GM19395 (cell line): ENCODE results near the gene CLCA4.

Source experiments
- ATAC-seq: cut with Tn5 transposase; IDR thresholded peaks from one replicate; pipeline ENCODE4 v1.9.1; 2021; ENCODE audit warnings: mild to moderate bottlenecking, moderate library complexity; ENCODE audit not compliant: unreplicated experiment

Gene CLCA4

GRCh38 chr1:86546787-86547221 lies at the start of gene CLCA4:
Gene CLCA4 (plus strand): TSS chr1:86547078. CDS start chr1:86547120, 42 bp downstream.
- no peak for ATAC-seq

GRCh38 chr1:86498281-86498680 lies 48.6 kb upstream of the CLCA4 start:
- no peak for ATAC-seq

DNA sequence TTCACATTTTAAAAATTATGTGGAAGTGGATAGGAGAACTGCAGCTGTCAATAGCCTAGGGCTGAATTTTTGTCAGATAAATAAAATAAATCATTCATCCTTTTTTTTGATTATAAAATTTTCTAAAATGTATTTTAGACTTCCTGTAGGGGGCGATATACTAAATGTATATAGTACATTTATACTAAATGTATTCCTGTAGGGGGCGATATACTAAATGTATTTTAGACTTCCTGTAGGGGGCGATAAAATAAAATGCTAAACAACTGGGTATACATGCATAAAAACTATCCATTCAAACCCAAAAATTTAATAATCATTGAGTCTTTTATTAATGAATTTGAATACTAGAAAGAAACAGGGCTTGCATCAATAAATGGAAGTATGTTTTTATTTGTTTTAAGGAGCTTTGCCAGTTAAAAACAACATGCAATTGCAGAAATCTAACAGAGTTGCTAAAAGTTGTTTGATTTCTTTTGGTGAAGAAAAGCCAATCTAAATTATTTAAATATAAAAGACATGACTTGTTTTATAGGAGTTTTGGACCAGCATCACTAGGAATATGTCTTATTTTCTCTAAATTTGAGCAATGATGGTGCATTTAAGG lies 46.8 kb upstream of the CLCA4 start:
- no peak for ATAC-seq

DNA sequence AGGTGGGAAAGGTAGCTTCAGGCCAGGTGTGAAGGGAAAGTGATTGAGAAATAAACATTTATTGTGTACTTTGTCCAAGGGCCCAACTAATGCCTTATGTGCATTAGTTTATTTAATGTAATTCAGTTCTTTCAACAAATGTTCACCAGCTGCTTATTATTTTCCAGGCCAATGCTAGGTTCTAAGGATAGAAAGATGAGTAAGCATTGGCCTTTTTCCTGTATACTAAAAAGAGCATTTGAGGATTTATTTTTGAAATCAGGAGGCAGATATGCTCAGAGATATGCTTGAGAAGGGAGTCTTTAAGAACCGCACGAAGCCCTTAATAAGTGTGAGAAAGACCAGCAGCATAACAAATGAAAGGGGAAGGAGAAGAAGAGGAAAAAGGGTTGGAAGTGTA lies 46.2 kb upstream of the CLCA4 start:
- no peak for ATAC-seq

GRCh38 chr1:86502125-86502646 lies 44.7 kb upstream of the CLCA4 start:
- ATAC-seq = peak; percentile 82

GRCh38 chr1:86502721-86503405 lies 44.0 kb upstream of the CLCA4 start:
- peak; percentile 46 for ATAC-seq

GRCh38 chr1:86503406-86504136 lies 43.3 kb upstream of the CLCA4 start:
- ATAC-seq = no peak

DNA sequence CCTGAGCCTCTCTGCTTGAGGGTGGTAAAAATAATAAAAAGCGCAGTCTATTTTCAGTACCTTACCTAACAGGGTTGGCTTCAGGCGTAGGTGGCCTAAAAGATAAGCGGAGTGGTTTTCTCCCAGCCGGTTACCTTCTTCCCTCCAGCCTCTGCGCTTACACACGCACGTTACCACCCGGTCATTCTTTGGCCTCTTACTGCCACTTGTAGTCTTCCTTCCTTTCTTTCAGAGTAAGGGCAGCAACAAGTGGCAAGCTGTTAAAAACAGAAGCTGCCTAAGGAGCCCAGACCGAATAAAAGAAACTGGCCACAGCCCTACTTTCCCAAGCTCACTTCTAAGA lies 42.8 kb upstream of the CLCA4 start:
- ATAC-seq = no peak

GRCh38 chr1:86504895-86505563 lies 41.8 kb upstream of the CLCA4 start:
- no peak for ATAC-seq

DNA sequence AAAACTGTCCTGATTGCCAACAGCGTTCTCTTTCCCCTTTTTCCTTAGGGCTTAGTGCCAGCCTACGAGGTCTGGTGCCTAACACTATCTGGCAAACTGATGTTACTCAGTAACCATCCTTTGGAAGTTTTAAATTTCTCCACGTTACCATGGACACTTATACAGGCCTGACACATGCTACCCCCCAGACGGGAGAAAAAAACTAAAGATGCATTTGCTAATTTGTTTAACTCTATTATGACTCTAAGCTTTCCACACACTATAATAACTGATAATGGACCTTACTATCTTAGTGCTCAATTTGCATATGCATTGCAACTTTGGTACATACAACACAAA lies 41.3 kb upstream of the CLCA4 start:
- ATAC-seq = no peak

- no peak for ATAC-seq
Observed at GRCh38 chr1:86507935-86508582, 38.8 kb upstream of the CLCA4 start.

GRCh38 chr1:86508583-86508969 lies 38.3 kb upstream of the CLCA4 start:
- ATAC-seq = no peak

- ATAC-seq = no peak
Observed at GRCh38 chr1:86515597-86515996, 31.3 kb upstream of the CLCA4 start.

- ATAC-seq = no peak
Observed at GRCh38 chr1:86516335-86516734, 30.5 kb upstream of the CLCA4 start.

DNA sequence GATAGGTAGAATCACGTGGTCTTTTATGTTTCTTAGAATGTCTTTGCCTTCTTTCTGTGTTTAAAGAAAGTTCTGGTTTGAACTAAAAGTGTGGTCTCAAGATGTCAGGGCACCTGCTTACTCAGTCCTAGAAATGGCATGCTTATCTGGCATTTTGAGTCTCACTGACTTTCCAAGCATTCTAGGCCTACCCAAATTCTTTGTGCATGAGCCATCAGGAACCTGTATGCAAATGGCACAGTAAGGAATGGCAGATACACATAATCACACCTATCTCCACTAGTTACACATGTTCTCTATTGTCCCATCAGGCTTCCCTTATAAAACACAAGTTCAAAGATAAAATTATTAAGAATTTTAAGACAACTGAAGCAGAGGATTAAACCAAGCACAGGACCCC lies 29.5 kb upstream of the CLCA4 start:
- no peak for ATAC-seq

- ATAC-seq = no peak
Observed at GRCh38 chr1:86520789-86521521, 25.9 kb upstream of the CLCA4 start.

DNA sequence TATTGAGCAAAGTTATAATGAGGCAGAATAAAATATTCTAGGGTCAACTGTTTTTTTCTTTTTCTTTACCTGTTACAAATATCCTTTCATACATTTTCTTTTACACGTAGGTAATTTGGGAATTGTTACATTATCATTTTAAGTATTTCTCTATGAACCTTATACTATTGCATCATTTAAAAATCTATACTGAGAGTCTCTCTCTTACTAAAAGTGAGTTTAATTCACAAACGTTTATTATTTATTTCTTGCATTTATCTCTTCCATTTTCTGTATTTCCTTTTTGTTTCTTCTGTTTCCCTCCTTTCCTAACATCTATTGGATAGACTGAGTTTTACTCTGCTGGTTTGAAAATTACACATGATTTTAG lies 25.4 kb upstream of the CLCA4 start:
- ATAC-seq = no peak

DNA sequence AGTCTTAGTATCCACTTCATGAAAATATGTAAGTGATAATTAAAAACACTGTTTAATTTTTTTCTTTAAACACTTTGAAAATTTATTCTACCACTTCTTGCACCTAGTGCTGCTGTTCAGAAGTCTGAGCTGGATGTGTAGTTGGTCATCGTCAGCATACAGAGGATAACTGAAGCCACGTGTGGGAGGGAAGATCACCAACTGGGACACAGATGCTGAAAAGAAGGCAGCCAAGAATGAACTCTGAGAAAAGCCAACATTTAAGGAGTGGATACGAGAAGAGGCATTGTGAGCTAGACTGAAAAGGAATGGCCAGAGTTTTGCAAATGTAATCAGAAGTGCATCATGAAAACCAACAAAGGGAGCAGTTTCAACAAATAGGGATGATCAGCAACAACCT lies 24.6 kb upstream of the CLCA4 start:
- no peak for ATAC-seq

- ATAC-seq = no peak
Observed at GRCh38 chr1:86523670-86524354, 23.1 kb upstream of the CLCA4 start.

GRCh38 chr1:86527306-86527705 lies 19.6 kb upstream of the CLCA4 start:
- ATAC-seq = no peak
